ENCODE data around the gene FREY1.
"Not testable (repeated sequence)": the region's sequence is repeated elsewhere in the genome, so short reads cannot be mapped to it uniquely, and the experiment has no call there.

The FREY1 gene

DNA sequence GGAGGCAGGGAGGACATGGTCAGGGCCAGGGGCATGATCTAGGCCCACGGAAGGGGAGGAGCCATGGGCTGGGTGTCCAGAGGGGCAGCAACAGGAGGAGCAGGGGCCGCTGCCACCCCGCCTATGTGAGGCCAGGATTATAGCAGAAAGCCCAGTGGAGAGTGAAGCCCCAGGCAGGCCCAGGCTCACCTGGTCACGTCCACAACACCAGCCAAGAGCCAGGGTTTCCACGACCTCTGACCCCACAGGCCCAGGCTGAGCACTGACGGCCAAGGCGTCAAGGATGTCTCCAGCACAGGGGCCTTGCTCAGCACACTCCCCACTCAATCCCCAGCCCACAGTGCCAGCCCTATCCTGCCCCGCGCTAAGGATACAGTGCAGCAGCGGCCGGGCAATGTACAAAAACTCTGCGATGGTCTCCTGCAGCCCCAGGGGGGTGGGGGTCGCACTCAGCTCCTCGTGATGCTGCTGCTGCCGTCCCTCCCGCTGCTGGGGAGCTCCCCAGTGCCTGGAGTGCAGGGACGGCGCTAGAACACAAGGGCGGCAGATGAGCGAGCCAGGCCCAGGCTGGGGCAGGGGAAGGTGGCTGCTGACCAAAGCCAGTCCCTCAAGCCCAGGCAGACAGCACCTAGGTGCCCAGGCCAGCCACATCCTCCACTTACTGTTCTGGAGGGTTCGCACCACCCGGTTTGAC, 7.0 kb upstream of the FREY1 start:
- no peak for DNase-seq (ENCODE audit: low read depth)

DNA sequence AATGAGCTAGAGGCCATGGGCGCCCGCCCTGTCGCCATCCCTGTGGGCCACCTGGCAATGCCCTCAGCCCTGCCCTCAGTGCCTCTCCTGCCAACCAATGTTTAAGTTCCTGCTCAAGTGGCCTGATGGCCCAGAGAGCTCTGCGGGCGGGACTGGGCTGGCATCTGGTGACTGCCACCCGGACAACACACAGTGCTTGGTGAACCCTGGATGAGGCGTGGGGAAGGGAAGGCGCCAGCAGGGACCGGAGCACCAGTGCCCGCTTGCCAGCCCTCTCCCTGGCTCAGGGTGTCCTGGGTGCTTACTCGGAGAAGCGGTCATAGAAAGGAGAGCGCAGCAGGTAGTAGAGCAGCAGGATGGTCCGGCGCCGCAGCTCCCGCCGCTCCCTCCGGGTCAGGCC, 6.4 kb upstream of the FREY1 start:
- DNase-seq (ENCODE audit: low read depth) = no peak

DNA sequence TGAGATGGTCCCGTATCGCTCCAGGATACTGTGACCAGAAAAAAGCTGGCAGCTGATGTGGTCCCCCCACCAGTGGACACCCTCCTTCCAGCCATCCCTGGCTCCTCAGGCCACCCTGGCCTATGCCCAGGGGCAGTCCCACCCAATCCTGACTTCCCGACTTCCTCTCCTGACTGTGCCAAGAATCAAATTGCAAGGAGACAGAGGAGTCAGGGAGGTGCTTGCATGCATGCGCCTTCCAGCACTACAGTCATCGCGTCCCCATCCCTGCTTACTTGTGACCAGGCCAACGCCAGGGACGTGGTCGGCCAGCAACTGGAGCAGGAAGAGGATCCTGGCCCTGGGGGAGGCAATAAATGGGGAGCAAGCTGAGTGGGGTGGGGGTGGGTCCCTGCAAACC, 3.6 kb upstream of the FREY1 start:
- DNase-seq (ENCODE audit: low read depth) = no peak

DNA sequence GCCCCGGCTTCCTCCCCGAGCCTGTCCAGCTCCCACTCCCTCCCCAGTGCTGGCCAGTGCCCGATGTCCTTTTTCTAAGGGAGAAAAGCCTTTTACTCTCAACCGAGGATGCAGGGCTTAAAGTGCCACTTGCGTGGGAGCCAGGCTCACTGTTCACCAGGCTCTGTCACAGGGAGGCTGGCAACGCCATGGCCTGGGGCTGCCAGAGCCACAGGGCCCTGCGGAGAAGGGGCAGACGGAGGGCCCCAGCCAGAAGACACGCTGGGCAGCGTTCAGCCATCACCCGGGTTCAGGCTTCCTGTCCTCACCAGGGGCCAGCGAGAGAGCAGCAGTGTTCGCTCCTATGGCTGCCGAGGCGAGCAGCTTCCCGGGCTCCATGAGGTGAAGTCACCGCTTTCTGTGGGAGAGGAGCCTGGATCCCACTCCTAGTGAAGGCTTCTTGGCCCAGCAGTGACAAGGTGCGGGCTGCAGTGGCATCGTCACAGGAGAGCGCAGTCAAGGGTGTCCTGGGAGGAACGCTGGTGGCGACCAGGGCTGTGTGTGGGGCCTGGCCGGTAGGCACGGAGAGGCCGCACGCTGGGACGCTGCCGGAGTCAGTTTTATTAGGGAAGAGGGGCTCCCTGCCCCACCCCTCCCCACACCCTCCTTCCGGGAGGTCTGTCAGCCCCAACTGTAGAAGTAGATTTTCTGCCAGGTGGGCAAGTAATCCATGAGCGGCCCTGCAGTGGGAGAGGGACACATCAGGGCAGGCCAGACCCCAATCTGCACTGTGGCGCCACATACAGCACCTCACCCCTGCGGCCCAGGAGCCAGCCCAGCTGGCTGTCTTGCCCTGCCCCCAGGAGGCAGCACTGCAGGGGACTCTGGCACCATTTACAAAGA, 2.8 kb upstream of the FREY1 start:
- no peak for DNase-seq (ENCODE audit: low read depth)

DNA sequence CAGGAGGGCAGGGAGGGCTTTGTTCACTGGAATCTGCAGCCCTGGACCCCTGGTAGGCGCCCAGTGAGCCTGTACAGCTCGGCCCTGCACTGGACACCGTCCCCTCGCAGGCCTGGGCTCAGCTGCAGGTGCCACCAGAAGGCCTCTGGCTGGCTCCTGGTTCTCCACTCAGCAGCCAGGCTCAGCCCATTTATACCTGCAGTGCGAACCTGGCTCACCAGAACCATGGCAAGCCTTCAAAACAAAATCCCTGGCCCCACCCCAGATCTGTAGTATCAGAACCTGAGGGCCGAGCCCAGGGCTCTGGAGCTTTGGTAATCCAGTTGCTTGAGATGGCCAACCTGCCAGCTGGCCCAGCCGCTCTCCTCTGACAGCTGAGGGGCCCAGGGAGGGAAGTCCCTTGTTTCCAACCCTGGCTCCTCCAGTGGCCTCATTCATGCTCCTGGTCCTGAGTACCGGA, 870 bp upstream of the FREY1 start:
- DNase-seq (ENCODE audit: low read depth) = no peak

DNA sequence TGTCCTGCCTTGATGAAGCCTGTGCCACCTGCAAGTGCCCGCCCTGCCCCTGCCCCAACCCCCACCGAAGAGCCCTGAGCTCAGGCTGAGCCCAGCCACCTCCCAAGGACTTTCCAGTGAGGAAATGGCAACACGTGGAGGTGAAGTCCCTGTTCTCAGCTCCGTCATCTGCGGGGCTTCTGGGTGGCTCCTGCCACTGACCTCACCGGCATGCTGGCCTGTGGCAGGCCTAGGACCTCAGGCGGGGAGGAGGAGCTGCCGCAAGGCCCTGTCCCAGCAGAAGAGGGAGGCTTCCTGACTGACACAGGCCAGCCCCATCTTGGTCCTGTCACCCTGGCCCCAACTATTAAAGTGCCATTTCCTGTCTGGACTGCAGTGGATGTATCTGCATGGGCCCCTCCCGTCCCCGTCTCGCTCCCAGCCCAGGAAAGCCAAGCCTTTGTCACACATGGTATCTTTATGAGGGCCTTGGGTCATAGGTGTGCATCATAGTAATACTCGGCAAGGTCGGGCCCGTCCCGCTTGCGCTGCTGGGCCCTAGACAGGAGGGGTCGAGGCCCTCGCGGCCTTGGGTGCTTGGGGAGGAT, 882 bp downstream of the FREY1 start:
- DNase-seq (ENCODE audit: low read depth) = no peak

DNA sequence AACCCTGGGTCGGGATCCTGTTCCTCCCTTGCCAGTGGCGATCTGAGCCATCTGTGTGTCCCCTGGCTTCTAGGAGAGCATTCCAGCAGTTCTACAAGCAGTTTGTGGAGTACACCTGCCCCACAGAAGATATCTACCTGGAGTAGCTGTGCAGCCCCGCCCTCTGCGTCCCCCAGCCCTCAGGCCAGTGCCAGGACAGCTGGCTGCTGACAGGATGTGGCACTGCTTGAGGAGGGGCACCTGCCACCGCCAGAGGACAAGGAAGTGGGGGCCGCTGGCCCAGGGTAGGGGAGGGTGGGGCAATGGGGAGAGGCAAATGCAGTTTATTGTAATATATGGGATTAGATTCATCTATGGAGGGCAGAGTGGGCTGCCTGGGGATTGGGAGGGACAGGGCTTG, 1.5 kb downstream of the FREY1 start:
- not testable (repeated sequence) for DNase-seq (ENCODE audit: low read depth)

DNA sequence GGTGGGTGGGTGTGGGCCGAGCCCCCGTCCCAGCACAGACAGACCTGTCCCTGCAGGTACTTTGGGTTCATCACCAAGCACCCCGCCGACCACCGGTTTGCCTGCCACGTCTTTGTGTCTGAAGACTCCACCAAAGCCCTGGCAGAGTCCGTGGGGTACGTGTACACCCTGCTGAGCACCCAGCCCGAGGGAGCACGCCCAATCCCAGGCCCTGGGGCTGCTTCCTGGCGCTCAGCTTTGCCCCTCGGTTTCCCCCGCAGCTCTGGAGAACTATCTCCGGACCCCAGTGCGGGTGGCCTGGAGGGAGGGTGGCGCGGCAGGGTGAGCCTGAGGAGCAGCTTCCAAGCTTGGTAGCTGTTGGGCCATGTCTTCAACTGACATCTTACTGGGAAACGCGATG, 2.0 kb downstream of the FREY1 start:
- DNase-seq (ENCODE audit: low read depth) = no peak

DNA sequence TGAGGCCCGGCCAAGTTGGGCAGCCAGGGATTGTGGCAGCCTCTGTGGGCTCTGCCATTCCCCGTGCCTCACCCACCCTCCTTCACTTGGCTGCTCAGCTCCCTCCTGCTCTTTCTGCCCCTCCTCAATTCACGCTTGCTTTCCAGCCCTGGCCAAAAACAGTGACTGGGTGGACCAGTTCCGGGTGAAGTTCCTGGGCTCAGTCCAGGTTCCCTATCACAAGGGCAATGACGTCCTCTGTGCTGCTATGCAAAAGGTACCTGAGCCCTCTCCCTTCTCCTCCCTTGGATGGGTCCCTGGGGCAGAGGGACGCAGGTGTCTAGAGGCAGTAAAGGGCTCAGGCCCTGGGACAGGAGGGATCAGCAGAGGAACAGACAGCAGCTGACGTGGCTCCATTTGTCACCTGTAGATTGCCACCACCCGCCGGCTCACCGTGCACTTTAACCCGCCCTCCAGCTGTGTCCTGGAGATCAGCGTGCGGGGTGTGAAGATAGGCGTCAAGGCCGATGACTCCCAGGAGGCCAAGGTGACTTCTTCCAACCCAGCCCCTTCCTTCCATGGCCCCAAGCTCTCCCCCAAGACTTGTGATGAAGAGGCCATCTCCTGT, 2.7 kb downstream of the FREY1 start:
- DNase-seq (ENCODE audit: low read depth) = no peak

DNA sequence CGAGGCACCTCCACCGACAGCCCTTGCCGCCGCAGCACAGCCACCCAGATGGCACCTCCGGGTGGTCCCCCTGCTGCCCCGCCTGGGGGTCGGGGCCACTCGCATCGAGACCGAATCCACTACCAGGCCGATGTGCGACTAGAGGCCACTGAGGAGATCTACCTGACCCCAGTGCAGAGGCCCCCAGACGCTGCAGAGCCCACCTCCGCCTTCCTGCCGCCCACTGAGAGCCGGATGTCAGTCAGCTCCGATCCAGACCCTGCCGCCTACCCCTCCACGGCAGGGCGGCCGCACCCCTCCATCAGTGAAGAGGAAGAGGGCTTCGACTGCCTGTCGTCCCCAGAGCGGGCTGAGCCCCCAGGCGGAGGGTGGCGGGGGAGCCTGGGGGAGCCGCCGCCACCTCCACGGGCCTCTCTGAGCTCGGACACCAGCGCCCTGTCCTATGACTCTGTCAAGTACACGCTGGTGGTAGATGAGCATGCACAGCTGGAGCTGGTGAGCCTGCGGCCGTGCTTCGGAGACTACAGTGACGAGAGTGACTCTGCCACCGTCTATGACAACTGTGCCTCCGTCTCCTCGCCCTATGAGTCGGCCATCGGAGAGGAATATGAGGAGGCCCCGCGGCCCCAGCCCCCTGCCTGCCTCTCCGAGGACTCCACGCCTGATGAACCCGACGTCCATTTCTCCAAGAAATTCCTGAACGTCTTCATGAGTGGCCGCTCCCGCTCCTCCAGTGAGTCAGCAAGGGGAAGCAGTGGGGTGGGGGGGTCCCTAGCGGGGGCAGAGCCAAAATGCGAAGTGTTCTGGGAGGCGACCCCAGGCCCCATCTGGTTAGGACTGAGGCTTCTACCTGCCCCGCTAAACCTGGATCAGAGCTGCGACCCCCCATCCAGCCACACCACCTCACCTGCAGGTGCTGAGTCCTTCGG, 4.4 kb downstream of the FREY1 start:
- DNase-seq (ENCODE audit: low read depth) = no peak

DNA sequence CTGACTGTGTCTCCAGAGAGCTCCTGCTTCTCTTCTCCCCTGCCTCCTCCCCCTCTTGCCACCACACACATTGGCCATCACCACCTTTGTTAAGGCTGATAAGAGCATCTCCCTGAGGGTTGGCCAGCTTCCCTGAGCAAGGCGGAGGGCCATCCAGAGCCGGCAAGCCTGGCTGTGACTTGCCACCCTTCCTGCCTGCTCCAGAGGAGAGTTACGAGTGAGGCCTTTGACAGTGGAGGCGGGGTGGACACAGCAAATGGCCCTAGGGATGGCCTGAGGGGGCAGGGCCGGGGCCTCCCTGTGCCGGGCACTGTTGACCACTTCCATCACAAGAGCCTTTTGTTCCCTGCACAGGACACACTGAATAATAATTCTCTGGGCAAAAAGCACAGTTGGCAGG, 5.4 kb downstream of the FREY1 start:
- DNase-seq (ENCODE audit: low read depth) = no peak

DNA sequence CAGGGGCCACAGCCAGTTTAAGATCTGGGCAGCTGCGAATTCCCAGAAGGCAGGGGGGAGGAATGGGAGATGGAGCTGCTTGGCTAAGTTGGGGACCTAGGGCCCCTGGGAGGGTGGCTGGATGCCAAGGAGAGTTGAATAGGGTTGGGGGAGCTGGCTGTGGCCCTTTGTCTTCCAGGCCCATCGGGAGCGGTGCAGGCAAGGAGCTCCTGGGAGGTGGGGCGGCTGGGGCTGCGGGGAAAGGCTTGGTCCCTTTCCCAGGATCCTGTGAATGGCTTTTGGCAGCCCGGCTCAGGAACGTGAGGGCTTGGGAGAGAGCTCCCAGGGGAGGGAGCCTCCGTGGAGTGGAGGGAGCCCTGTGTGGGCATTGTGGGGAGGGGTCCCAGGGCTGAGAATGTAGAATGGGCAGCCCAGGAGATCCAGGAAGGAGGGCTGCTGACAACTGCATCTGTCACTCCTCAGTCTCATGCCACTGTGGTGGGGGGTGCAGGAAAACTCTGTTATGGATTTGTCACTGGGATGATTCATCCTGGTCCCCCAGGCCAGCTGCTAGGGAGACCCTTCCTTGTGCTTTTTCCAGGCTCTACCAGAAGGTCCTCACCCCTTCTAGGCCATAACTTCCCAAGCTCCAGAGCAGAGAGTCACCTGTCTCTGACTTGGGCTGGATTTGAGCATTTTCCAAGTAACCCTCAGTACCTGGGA, 6.0 kb downstream of the FREY1 start:
- DNase-seq (ENCODE audit: low read depth) = no peak

DNA sequence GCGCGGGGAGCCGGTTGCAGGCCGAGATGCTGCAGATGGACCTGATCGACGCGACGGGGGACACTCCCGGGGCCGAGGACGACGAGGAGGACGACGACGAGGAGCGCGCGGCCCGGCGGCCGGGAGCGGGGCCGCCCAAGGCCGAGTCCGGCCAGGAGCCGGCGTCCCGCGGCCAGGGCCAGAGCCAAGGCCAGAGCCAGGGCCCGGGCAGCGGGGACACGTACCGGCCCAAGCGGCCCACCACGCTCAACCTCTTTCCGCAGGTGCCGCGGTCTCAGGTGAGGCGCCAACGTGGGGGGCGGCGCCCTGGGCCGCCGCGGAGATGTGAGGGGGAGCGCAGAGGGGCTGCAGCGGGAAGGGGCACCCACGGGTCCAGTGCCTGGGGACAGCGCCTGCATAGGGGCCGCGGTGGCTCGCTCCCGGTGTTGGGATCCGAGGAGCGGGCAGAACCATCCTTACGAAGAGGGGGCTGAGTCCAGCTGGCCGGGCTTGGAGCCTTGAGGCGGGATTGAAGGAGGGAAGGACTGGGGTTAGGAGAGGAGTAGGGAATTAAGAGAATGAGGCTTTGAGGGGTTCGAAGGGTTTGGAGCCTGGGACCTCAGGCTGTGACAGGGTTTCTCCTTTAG, 6.8 kb downstream of the FREY1 start:
- DNase-seq (ENCODE audit: low read depth) = not testable (repeated sequence)

DNA sequence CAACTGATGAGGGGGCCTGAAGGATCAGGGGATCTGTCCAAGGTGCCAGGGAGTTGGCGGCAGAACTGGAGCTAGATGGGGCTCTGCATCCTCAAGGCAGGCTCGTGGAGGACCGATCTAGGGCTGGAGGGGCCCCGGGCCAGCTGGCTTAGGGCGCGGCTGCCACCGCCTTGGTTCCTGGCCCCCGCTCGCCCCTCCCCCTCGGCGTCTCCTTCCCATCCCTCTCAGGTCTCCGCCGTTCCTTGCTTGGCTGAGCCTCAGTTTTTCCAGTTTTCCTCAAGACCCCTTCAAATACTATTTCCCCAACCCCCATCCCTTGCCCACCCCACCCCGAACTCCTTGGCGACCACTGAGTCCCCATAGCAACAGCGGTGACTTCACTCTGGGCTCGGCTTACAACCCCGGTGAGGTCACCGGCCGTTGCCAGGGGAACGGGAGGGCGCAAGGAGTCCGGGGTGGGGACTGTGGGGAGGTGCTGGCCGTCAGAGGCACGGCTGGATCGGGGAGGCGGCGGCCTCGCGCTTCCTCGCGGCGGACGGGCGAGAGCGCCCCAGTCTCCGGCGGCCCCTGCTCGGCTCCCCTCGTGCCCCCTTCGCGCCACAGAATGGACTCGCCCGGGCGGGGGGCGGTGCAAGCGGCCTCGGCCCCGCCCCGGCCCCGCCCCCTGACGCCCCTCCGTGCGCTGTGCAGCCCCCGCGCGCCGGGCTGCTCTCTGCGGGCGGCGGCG, 7.5 kb downstream of the FREY1 start:
- DNase-seq (ENCODE audit: low read depth) = peak; percentile 62

DNA sequence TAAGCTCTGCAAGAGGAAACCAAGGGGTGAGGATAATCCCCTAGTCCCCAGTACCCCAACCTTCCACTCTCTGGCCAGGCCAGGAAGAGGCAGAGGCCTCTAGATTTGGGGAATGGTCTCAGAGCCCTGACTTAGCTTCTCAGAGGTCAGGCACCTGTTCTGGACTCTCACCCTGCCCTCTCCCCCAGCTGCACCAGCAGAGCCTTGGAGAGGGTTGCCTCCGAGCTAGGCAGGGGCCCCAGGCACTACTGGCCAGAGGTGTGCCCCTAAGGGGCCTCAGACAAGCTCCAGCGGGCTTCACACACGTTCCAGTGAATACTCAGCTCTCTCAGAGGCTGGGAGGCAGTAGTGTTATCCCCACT, 8.0 kb downstream of the FREY1 start:
- no peak for DNase-seq (ENCODE audit: low read depth)

DNA sequence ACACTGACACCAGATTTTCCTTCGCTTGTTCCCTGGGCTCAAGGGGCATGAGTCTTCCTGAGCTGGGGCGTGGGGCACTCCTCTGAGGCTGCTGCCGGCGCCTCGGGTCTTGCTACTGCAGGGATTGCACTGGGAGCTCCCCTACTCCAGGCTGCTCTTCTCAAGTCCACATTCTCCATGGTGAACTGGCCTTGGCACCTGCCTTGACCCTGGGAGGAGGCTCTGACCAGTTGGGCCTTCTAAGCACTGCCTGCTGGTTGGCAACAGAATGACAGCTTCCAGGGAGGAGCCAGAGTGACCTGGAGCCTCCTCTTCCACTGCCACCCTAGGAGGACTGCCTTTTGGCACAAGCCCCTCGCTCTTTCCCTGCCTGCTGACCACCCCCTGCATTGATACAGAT, 9.5 kb downstream of the FREY1 start:
- no peak for DNase-seq (ENCODE audit: low read depth)

DNA sequence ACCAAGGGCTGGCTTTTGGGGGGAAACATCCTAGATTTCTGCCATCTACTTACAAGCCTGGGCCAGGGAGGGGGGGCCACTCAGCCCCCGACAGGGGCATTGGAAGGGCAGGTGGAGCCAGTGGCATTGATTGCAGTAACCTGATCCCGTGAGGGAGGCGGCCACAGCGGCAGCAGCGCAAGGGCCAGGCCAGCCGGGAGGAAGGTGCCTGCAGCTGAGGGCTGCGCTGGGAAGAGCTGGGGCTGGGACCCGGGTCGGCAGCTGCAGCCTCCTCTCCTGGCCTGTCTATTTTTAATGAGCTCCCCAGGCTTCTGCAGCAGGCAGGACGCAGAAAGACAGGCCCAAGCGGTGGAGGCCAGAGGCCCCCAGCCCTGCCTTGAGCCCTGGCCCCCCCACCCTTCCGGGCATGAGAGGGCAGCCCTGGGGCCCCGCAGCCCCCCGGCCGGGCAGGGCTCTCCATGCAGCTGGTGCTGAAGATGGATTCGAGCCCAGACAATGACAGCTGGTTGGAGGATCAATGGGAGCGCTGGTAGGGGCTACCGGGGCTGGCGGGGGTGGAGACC, 10.6 kb downstream of the FREY1 start:
- no peak for DNase-seq (ENCODE audit: low read depth)

DNA sequence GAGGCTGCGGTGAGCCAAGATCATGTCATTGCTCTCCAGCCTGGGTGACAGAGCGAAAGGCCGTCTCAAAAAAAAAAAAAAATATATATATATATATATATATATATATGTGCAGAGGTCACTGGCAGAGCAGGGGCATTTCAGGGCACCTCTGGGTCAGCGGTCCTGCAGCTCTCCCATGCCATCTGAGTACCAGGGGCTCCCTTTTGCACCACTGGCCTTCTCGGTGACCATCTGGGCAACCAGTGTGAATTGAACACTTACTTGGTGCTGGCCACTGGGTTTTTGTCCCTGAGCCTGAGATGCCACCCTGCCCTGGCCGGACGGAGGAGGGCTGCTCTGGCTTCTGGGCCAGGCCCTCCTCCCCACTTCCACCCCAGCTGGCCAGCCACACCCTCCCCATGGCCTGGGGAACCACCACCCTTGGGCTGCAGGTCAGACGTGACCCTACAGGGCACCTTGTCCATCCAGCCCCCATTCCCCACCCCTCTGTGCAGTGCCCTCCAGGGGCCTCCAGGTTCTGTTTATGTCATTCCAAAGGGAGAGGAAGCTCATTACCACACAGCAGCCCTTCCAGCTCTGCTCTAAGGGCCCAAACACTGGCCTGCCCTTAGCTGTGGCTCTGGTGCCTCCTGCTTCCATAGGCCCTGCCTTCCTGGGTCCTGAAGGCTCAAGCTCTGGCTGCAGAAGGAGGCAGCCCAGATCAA, 11.4 kb downstream of the FREY1 start:
- no peak for DNase-seq (ENCODE audit: low read depth)

Data from T-helper 22 cell (primary cell).